Keratinocyte (primary cell): ENCODE results near the gene RAB32. TPM values are rescaled to one million over a fixed set of nuclear protein-coding genes. Genes with fewer than 3 reads are reported as not detected.

ENCODE experiments used
- DNase-seq: peaks from one replicate; pipeline ENCODE4 v3.0.0-alpha.2; 2011; ENCODE audit warnings: low read depth, missing footprints, low spot score
- FAIRE-seq: peaks from 2 replicates; lab custom pipeline; 2011; peaks lifted over from hg19 to GRCh38; lab: Jason Lieb, UNC
- H2AFZ ChIP-seq: 2 replicates; pipeline ENCODE4 v1.6.0; 2012; ENCODE audit warnings: low read length, control low read depth, inconsistent platforms; ENCODE audit not compliant: control insufficient read depth
- H3K27ac ChIP-seq: 2 replicates; pipeline ENCODE4 v1.5.1; 2011; ENCODE audit warnings: low read length; ENCODE audit not compliant: control insufficient read depth, insufficient read depth
- H3K27me3 ChIP-seq: 3 replicates; pipeline ENCODE4 v1.6.0; 2011; ENCODE audit warnings: low read length; ENCODE audit not compliant: control insufficient read depth, insufficient read depth; ENCODE audit errors: extremely low read depth
- H3K36me3 ChIP-seq, 2 experiments: 2 replicates in 1 of 2; 3 replicates in 1 of 2; pipeline ENCODE4 v1.5.1; 2011; ENCODE audit warnings: low read length in 2 of 2, mild to moderate bottlenecking in 1 of 2; ENCODE audit not compliant: control insufficient read depth in 2 of 2, insufficient read depth in 2 of 2; ENCODE audit errors: extremely low read depth in 1 of 2
- H3K4me1 ChIP-seq: 3 replicates; pipeline ENCODE4 v1.5.1; 2011; ENCODE audit warnings: low read length; ENCODE audit not compliant: control insufficient read depth, insufficient read depth; ENCODE audit errors: extremely low read depth
- H3K4me2 ChIP-seq: 3 replicates; pipeline ENCODE4 v1.6.0; 2011; ENCODE audit warnings: low read depth, low read length; ENCODE audit not compliant: control insufficient read depth, insufficient read depth; ENCODE audit errors: extremely low read depth
- H3K4me3 ChIP-seq, 3 experiments: fragments of 200-600 bp in 1 of 3; sonication (generic) in 1 of 3; 2 replicates in 2 of 3; 3 replicates in 1 of 3; pipeline ENCODE4 v1.5.1; 2011 to 2016; ENCODE audit warnings: low read length in 3 of 3, mild to moderate bottlenecking in 3 of 3, control low read depth in 2 of 3, inconsistent platforms in 1 of 3, low read depth in 1 of 3, mixed read lengths in 1 of 3, mixed run types in 1 of 3, moderate library complexity in 1 of 3; ENCODE audit not compliant: control insufficient read depth in 2 of 3, insufficient read depth in 2 of 3; ENCODE audit errors: extremely low read depth in 1 of 3
- H3K79me2 ChIP-seq: 2 replicates; pipeline ENCODE4 v1.6.0; 2012; ENCODE audit warnings: low read length; ENCODE audit not compliant: control insufficient read depth, insufficient read depth
- H3K9ac ChIP-seq: 3 replicates; pipeline ENCODE4 v1.6.0; 2011; ENCODE audit warnings: low read length; ENCODE audit not compliant: control insufficient read depth, insufficient read depth; ENCODE audit errors: extremely low read depth
- H3K9me1 ChIP-seq: 3 replicates; pipeline ENCODE4 v1.6.0; 2011; ENCODE audit warnings: low read length; ENCODE audit not compliant: control insufficient read depth, insufficient read depth; ENCODE audit errors: extremely low read depth
- H3K9me3 ChIP-seq: 2 replicates; pipeline ENCODE4 v1.5.1; 2012; ENCODE audit warnings: low read depth, low read length; ENCODE audit not compliant: control insufficient read depth
- H4K20me1 ChIP-seq: 3 replicates; pipeline ENCODE4 v1.6.0; 2011; ENCODE audit warnings: low read length; ENCODE audit not compliant: control insufficient read depth, insufficient read depth; ENCODE audit errors: extremely low read depth
- CTCF ChIP-seq, 3 experiments: IDR thresholded peaks in 1 of 3; conservative IDR thresholded peaks in 1 of 3; optimal IDR thresholded peaks in 1 of 3; 2 replicates in 2 of 3; 3 replicates in 1 of 3; pipeline versions ENCODE3 to v1.5.1; 2011; ENCODE audit warnings: low read length in 3 of 3, mild to moderate bottlenecking in 3 of 3, moderate library complexity in 2 of 3, control low read depth in 1 of 3, inconsistent platforms in 1 of 3; ENCODE audit not compliant: insufficient read depth in 2 of 3; ENCODE audit errors: extremely low read depth in 1 of 3
- EZH2 ChIP-seq: IDR thresholded peaks from one replicate; pipeline ENCODE4 v1.6.1; 2012; ENCODE audit warnings: inconsistent platforms, mild to moderate bottlenecking, low read length, moderate library complexity
- dilution Hi-C: fragments of 300-500 bp; cut with MboI; formaldehyde crosslinking; loops from one replicate; pipeline ENCODE4 v1.7.0; 2020; ENCODE audit warnings: low sequenced_read_pairs; ENCODE audit not compliant: extremely low pct_ligation_motif_present
- polyA plus RNA-seq, 5 experiments: library from polyadenylated mRNA; depleted of rRNA in 3 of 5; stranded (reverse) in 3 of 5; stranded (forward) in 1 of 5; unstranded in 1 of 5; fragments of >200 nt; gene quantifications; 1 replicate in 1 of 5; 2 replicates in 3 of 5; 3 replicates in 1 of 5; pipeline versions ENCODE4 v1.2.1 to v1.2.3, GENCODE V29; 2011 to 2012; ENCODE audit warnings: missing spikeins in 2 of 5, low read depth in 1 of 5, low replicate concordance in 1 of 5

RAB32 gene
- polyA plus RNA-seq, 1 donor (not counting 4 experiments of a cell fraction or from before 2014, with no cell fraction given): 73.0 TPM

- TF ChIP-seq CTCF (optimal IDR thresholded peaks at IDR 0.05 in 1 of 3, IDR thresholded peaks at IDR 0.05 in 1 of 3, conservative IDR thresholded peaks at IDR 0.05 in 1 of 3; ENCODE audit: extremely low read depth in 1 of 3, insufficient read depth in 2 of 3, low read length in 3 of 3): no peak
- TF ChIP-seq EZH2: no peak
- Histone ChIP-seq H3K4me2 (no peak overlapping the region), H2AFZ (no peak overlapping the region), H3K9me1 (no peaks in the 10 kb centered on the region), H3K4me3 (no peak overlapping the region), H3K4me1 (no peaks in the 10 kb centered on the region), H3K9ac (no peak overlapping the region), H4K20me1 (no peaks in the 10 kb centered on the region), H3K79me2 (no peaks in the 10 kb centered on the region), H3K27me3 (no peaks in the 10 kb centered on the region), H3K36me3 (no peaks in the 10 kb centered on the region), H3K27ac (no peak overlapping the region), H3K9me3 (no peaks in the 10 kb centered on the region)
- DNase-seq: no peak
- FAIRE-seq: no peak
- dilution Hi-C loops: no loop called here
Measured at GRCh38 chr6:146583966-146584365, 40.3 kb downstream of the RAB32 start.

- DNase-seq (no peak), FAIRE-seq (no peak)
- no peaks in the 10 kb centered on the region for H3K27me3 ChIP-seq
- dilution Hi-C loops: no loop called here
- H3K79me2 ChIP-seq: no peaks in the 10 kb centered on the region
- no peaks in the 10 kb centered on the region for H3K9me3 ChIP-seq
- no peak overlapping the region for H3K4me3 ChIP-seq
- TF ChIP-seq EZH2 (no peak), CTCF (optimal IDR thresholded peaks at IDR 0.05 in 1 of 3, IDR thresholded peaks at IDR 0.05 in 1 of 3, conservative IDR thresholded peaks at IDR 0.05 in 1 of 3; ENCODE audit: extremely low read depth in 1 of 3, insufficient read depth in 2 of 3, low read length in 3 of 3) (no peak)
- H3K9me1 ChIP-seq: no peaks in the 10 kb centered on the region
- H3K27ac ChIP-seq: no peak overlapping the region
- no peaks in the 10 kb centered on the region for H4K20me1 ChIP-seq
- H2AFZ ChIP-seq: no peak overlapping the region
- H3K9ac ChIP-seq: no peak overlapping the region
- no peak overlapping the region for H3K4me2 ChIP-seq
- H3K4me1 ChIP-seq: no peaks in the 10 kb centered on the region
- no peaks in the 10 kb centered on the region for H3K36me3 ChIP-seq
Measured at GRCh38 chr6:146587459-146587858, 43.8 kb downstream of the RAB32 start.
